Mesenchymal stem cell (in vitro differentiated cells and primary cell): ENCODE results near the gene CFAP299.

Source experiments
- DNase-seq: peaks from one replicate; pipeline ENCODE4 v3.0.0-alpha.2; 2013
- H2AFZ ChIP-seq: one replicate; pipeline ENCODE4 v1.6.1; 2013; ENCODE audit warnings: low read depth, mild to moderate bottlenecking, control low read depth, inconsistent platforms, low read length, moderate library complexity
- H2AK5ac ChIP-seq: 2 replicates; pipeline ENCODE4 v1.6.1; 2013; ENCODE audit warnings: low read length, moderate library complexity, mild to moderate bottlenecking, inconsistent platforms; ENCODE audit not compliant: severe bottlenecking
- H2BK120ac ChIP-seq: one replicate; pipeline ENCODE4 v1.6.1; 2013; ENCODE audit warnings: low read depth, mild to moderate bottlenecking, inconsistent platforms, low read length, moderate library complexity
- H2BK12ac ChIP-seq, 2 experiments: one replicate each; pipeline ENCODE4 v1.6.1; 2013; ENCODE audit warnings: inconsistent platforms in 2 of 2, low read length in 2 of 2, mild to moderate bottlenecking in 2 of 2, moderate library complexity in 2 of 2, control low read depth in 1 of 2
- H2BK15ac ChIP-seq: one replicate; pipeline ENCODE4 v1.6.1; 2013; ENCODE audit warnings: mild to moderate bottlenecking, low read depth, inconsistent platforms; ENCODE audit not compliant: poor library complexity, severe bottlenecking
- H2BK5ac ChIP-seq: 2 replicates; pipeline ENCODE4 v1.6.1; 2013; ENCODE audit warnings: low read depth, mild to moderate bottlenecking, low read length, control low read depth, inconsistent platforms; ENCODE audit not compliant: poor library complexity, severe bottlenecking
- H3K14ac ChIP-seq, 2 experiments: one replicate each; pipeline ENCODE4 v1.6.1; 2013; ENCODE audit warnings: inconsistent platforms in 2 of 2, low read length in 2 of 2, control low read depth in 1 of 2, mild to moderate bottlenecking in 1 of 2, moderate library complexity in 1 of 2
- H3K18ac ChIP-seq, 2 experiments: one replicate each; pipeline ENCODE4 v1.6.1; 2013; ENCODE audit warnings: inconsistent platforms in 2 of 2, low read length in 2 of 2, control low read depth in 1 of 2, low read depth in 1 of 2, mild to moderate bottlenecking in 1 of 2
- H3K23ac ChIP-seq, 2 experiments: one replicate each; pipeline ENCODE4 v1.6.1; 2013; ENCODE audit warnings: inconsistent platforms in 2 of 2, low read length in 2 of 2, mild to moderate bottlenecking in 2 of 2, moderate library complexity in 2 of 2, control low read depth in 1 of 2
- H3K27ac ChIP-seq: 2 replicates; pipeline ENCODE4 v1.5.1; 2013; ENCODE audit warnings: mild to moderate bottlenecking, moderate library complexity, low read length, control low read depth, inconsistent platforms; ENCODE audit not compliant: poor library complexity, severe bottlenecking
- H3K27me3 ChIP-seq, 2 experiments: 2 replicates each; pipeline versions ENCODE4 v1.6.1 to v1.7.0; 2013; ENCODE audit warnings: low read length in 2 of 2, mild to moderate bottlenecking in 2 of 2, moderate library complexity in 2 of 2, control low read depth in 1 of 2, inconsistent platforms in 1 of 2; ENCODE audit not compliant: control insufficient read depth in 1 of 2, insufficient read depth in 1 of 2
- H3K36me3 ChIP-seq, 2 experiments: 2 replicates each; pipeline versions ENCODE4 v1.6.1 to v1.7.0; 2013; ENCODE audit warnings: low read length in 2 of 2, control low read depth in 1 of 2, inconsistent platforms in 1 of 2, low read depth in 1 of 2, mild to moderate bottlenecking in 1 of 2; ENCODE audit not compliant: insufficient read depth in 2 of 2, control insufficient read depth in 1 of 2
- H3K4ac ChIP-seq, 2 experiments: one replicate each; pipeline ENCODE4 v1.6.1; 2013; ENCODE audit warnings: inconsistent platforms in 2 of 2, low read length in 2 of 2, mild to moderate bottlenecking in 2 of 2, moderate library complexity in 2 of 2, control low read depth in 1 of 2, low read depth in 1 of 2
- H3K4me1 ChIP-seq: 2 replicates; pipeline ENCODE4 v1.6.1; 2013; ENCODE audit warnings: low read depth, low read length, control low read depth; ENCODE audit not compliant: control insufficient read depth, insufficient read depth
- H3K4me2 ChIP-seq: 2 replicates; pipeline ENCODE4 v1.6.1; 2013; ENCODE audit warnings: low read length, mild to moderate bottlenecking, inconsistent platforms; ENCODE audit not compliant: poor library complexity, severe bottlenecking
- H3K4me3 ChIP-seq, 2 experiments: 2 replicates each; pipeline versions ENCODE4 v1.5.1 to v1.7.0; 2013; ENCODE audit warnings: low read length in 2 of 2, mild to moderate bottlenecking in 2 of 2, control low read depth in 1 of 2, low read depth in 1 of 2; ENCODE audit not compliant: insufficient read depth in 1 of 2
- H3K79me1 ChIP-seq: replicated peaks from 2 replicates; pipeline ENCODE4 v1.6.1; 2013; ENCODE audit warnings: mild to moderate bottlenecking, control low read depth, low read length, inconsistent platforms; ENCODE audit not compliant: poor library complexity, severe bottlenecking
- H3K9ac ChIP-seq: 2 replicates; pipeline ENCODE4 v1.7.0; 2013; ENCODE audit warnings: mild to moderate bottlenecking, low read length, moderate library complexity
- H3K9me3 ChIP-seq: 2 replicates; pipeline ENCODE4 v1.7.0; 2013; ENCODE audit warnings: mild to moderate bottlenecking, low read length; ENCODE audit not compliant: control insufficient read depth
- H4K8ac ChIP-seq: one replicate; pipeline ENCODE4 v1.6.1; 2013; ENCODE audit warnings: inconsistent platforms, mild to moderate bottlenecking, low read length, moderate library complexity
- H4K91ac ChIP-seq: one replicate; pipeline ENCODE4 v1.6.1; 2013; ENCODE audit warnings: mild to moderate bottlenecking, low read length, inconsistent platforms
- WGBS: methylation state at CpG from one replicate; pipeline ENCODE4 v1.1.7; 2013; ENCODE audit warnings: mixed read lengths; 5-methylcytosine and 5-hydroxymethylcytosine counted together

CFAP299 gene

GRCh38 chr4:80495865-80496264 is 160.3 kb downstream of the CFAP299 start:
- H3K4me3 ChIP-seq: no peak overlapping the region
- no peak overlapping the region for H4K8ac ChIP-seq
- H3K14ac ChIP-seq: no peak overlapping the region
- no peak overlapping the region for H3K9ac ChIP-seq
- no peak overlapping the region for H3K4ac ChIP-seq
- no peak overlapping the region for H2AFZ ChIP-seq
- 100% methylated on average over 1 of the region's 1 CpG for WGBS
- no peak overlapping the region for H2BK12ac ChIP-seq
- no peak overlapping the region for H2BK5ac ChIP-seq
- no peak overlapping the region for H3K18ac ChIP-seq
- no peak overlapping the region for H2BK120ac ChIP-seq
- no peak overlapping the region for H2AK5ac ChIP-seq
- H3K23ac ChIP-seq: no peak overlapping the region
- DNase-seq: no peak
- H3K36me3 ChIP-seq: no peaks in the 10 kb centered on the region
- H4K91ac ChIP-seq: no peak overlapping the region
- no peaks in the 10 kb centered on the region for H3K4me1 ChIP-seq
- no peak overlapping the region for H3K4me2 ChIP-seq
- H3K27me3 ChIP-seq: no peaks in the 10 kb centered on the region
- H3K27ac ChIP-seq: no peak overlapping the region
- H3K9me3 ChIP-seq: no peaks in the 10 kb centered on the region
- no peak overlapping the region for H2BK15ac ChIP-seq
- no peaks in the 10 kb centered on the region for H3K79me1 ChIP-seq

- Histone ChIP-seq H3K23ac (no peak overlapping the region), H2BK12ac (no peak overlapping the region), H3K27me3 (no peaks in the 10 kb centered on the region), H3K4me3 (no peak overlapping the region), H3K9ac (no peak overlapping the region), H3K4ac (no peak overlapping the region), H3K14ac (no peak overlapping the region), H4K8ac (no peak overlapping the region), H2BK15ac (no peak overlapping the region), H2BK120ac (no peak overlapping the region), H3K9me3 (no peaks in the 10 kb centered on the region), H3K79me1 (no peaks in the 10 kb centered on the region), H3K27ac (no peak overlapping the region), H3K4me2 (no peak overlapping the region), H3K18ac (no peak overlapping the region), H2AK5ac (no peak overlapping the region), H4K91ac (no peak overlapping the region), H2AFZ (no peak overlapping the region), H3K36me3 (no peaks in the 10 kb centered on the region), H3K4me1 (no peaks in the 10 kb centered on the region), H2BK5ac (no peak overlapping the region)
- no peak for DNase-seq
- WGBS: no CpG with 5 or more reads among the region's 1 CpG
Observed at GRCh38 chr4:80498725-80499124, 163.2 kb downstream of the CFAP299 start.

GRCh38 chr4:80500613-80501012 is 165.1 kb downstream of the CFAP299 start:
- no peak overlapping the region for H2BK12ac ChIP-seq
- no peak overlapping the region for H2BK15ac ChIP-seq
- no peak for DNase-seq
- no peak overlapping the region for H3K9ac ChIP-seq
- no peak overlapping the region for H2BK5ac ChIP-seq
- no peak overlapping the region for H3K23ac ChIP-seq
- no peaks in the 10 kb centered on the region for H3K9me3 ChIP-seq
- 81% methylated on average over 3 of the region's 4 CpGs for WGBS
- H2AK5ac ChIP-seq: no peak overlapping the region
- no peaks in the 10 kb centered on the region for H3K27me3 ChIP-seq
- no peak overlapping the region for H3K4me2 ChIP-seq
- no peak overlapping the region for H3K4me3 ChIP-seq
- no peaks in the 10 kb centered on the region for H3K36me3 ChIP-seq
- H3K4ac ChIP-seq: no peak overlapping the region
- no peak overlapping the region for H3K14ac ChIP-seq
- H3K4me1 ChIP-seq: no peaks in the 10 kb centered on the region
- no peak overlapping the region for H2BK120ac ChIP-seq
- no peak overlapping the region for H4K91ac ChIP-seq
- no peaks in the 10 kb centered on the region for H3K79me1 ChIP-seq
- no peak overlapping the region for H4K8ac ChIP-seq
- no peak overlapping the region for H3K18ac ChIP-seq
- no peak overlapping the region for H3K27ac ChIP-seq
- H2AFZ ChIP-seq: no peak overlapping the region

GRCh38 chr4:80507077-80507476 is 171.5 kb downstream of the CFAP299 start:
- 88% methylated on average over 1 of the region's 1 CpG for WGBS
- no peaks in the 10 kb centered on the region for H3K9me3 ChIP-seq
- H2AFZ ChIP-seq: no peak overlapping the region
- no peak for DNase-seq
- H3K23ac ChIP-seq: no peak overlapping the region
- no peaks in the 10 kb centered on the region for H3K79me1 ChIP-seq
- no peaks in the 10 kb centered on the region for H3K4me1 ChIP-seq
- H3K36me3 ChIP-seq: no peaks in the 10 kb centered on the region
- H2BK12ac ChIP-seq: no peak overlapping the region
- H3K4me2 ChIP-seq: no peak overlapping the region
- H3K18ac ChIP-seq: no peak overlapping the region
- no peak overlapping the region for H3K14ac ChIP-seq
- H4K8ac ChIP-seq: no peak overlapping the region
- H4K91ac ChIP-seq: no peak overlapping the region
- H3K4ac ChIP-seq: no peak overlapping the region
- no peak overlapping the region for H2BK120ac ChIP-seq
- H3K27me3 ChIP-seq: no peaks in the 10 kb centered on the region
- H2AK5ac ChIP-seq: no peak overlapping the region
- no peak overlapping the region for H3K27ac ChIP-seq
- no peak overlapping the region for H2BK5ac ChIP-seq
- H3K9ac ChIP-seq: no peak overlapping the region
- H3K4me3 ChIP-seq: no peak overlapping the region
- H2BK15ac ChIP-seq: no peak overlapping the region
